ENCODE data around the gene PKP4.
"Not testable (repeated sequence)": the region's sequence is repeated elsewhere in the genome, so short reads cannot be mapped to it uniquely, and the experiment has no call there.

PKP4 gene

DNA sequence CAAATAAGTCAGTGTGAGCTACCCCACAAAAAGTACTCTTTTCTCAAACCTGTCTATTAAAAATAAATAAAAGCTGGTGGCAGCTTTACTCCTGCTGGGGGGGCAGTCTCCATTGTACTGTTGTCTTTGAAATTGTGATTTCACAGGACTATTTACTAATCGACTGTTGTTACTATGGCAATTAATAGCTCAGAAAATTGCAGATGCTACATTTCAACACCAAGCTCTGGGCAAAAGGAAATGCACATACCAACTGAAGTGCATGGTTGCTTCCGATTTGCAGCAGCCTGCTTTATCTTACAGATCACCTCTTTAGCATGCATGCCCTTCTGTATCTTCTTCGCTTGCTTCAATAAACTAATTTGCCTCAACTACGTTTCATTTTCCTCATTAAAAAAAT is 220.8 kb downstream of the PKP4 start:
- DNase-seq (ENCODE audit: low spot score) = no peak

DNA sequence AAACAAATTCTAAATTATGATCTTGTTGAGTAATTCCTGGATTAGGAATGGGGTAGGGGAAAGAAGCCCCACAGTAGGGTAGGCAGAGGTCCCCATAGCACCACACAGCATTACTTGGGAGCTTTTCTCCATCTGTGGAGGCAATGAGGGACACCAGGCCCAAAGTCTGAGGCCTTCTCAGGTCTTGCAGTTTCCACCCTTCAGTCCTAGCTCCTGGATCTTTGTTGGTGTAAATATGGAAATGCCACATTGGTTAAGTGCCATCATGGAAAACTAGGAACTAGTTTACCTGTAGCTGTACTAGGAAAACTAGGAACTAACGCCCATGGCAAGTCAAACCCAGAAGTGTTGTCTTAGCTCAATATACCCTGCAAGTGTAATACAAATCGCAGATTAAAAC is 225.1 kb downstream of the PKP4 start:
- no peak for DNase-seq (ENCODE audit: low spot score)

DNA sequence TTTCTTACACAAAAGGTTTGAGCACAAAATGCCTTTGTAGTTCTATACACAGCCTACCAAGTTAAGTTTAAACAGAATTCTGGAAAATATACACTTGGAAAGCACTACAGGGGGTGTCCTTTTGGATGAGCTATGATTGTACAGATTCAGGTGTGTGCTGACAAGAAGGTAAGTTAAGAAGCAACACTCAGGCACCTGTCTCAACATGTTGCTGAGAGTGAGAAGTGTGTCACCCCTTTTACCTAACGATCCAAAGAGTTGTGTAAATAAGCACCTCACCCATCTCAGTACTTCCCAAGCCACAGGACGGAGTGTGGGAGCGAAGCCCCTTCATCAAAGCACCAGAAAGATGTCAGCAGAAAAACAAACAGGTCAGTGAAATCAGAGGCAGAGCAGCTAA is 228.9 kb downstream of the PKP4 start:
- no peak for DNase-seq (ENCODE audit: low spot score)

DNA sequence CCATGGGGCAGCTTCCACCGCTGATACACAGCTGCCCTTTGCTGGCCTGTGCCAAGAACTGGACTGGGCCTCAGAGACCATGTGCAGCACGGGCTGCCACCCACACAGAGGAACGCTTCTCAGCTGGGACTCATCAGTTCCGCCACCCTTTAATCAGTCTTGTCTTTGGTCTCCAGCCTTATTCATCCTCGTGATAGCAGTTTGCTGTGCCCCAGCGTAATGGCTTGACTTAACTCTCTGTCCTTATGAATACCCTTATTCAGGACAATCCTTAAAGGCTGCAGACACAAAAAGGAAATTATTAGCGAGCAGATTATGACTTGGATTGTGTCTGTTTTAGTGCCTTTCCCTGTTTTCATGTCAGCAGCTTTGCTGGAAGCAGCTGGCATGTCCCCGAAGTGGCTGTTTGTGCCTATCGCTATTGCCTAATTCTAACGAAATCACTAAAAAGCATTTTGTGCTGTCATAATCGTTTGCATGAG is 229.5 kb downstream of the PKP4 start:
- no peak for DNase-seq (ENCODE audit: low spot score)

DNA sequence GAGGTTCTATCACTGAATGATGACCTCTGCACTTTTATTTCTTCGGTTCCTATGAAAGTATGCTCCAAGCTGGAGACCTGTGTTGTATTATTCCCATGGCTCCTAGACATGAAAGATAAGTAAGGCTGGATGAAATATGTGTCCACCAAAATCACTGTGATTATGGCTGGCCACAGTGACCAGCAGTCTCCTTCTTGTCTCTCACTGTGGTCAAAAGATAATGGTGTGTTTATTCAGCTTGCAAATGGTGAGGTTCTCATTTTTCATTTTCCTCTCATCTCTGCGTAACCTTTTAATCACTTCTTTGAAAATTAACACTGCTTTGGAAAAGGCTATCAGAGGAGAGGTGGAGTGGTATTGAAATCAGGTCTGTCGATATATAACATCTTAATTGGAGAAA is 230.6 kb downstream of the PKP4 start:
- no peak for DNase-seq (ENCODE audit: low spot score)

DNA sequence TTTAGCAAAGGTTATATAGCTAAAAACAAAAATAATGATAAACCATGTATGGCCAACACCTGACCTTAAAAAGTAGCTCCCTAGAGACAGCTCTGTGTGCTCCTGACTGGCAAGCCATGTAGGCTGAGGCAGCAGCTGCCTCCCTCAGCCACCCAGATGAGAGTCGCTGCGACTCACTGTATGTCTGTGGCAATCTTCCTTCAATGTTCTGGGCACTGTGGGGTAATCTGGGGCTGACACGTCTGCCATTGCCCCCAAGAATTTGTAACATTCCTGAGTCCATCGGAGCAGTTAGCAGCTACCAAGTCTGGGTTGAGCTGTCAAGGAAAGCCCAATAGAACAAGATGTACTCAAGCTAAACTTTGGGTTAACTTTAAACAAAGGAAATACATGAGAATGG is 232.0 kb downstream of the PKP4 start:
- no peak for DNase-seq (ENCODE audit: low spot score)

DNA sequence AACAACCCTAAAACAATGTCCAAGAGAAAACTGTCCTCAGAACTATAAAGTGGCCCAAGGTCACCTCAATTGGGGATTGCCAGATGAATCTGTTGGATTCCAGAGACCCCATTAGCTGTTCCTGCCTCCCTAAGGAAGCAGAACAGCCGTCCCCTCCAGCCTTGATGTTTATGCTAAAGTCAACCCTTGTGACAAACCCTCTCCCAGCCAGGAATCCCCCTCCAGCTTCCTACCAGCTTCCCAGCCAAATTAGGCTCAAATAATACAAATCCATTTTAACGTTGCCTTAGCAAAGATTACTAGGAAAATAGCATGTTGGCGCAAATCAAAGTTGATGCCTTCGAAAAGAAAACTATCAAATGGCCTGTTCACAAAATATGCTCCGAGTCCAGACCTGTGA is 232.6 kb downstream of the PKP4 start:
- no peak for DNase-seq (ENCODE audit: low spot score)

DNA sequence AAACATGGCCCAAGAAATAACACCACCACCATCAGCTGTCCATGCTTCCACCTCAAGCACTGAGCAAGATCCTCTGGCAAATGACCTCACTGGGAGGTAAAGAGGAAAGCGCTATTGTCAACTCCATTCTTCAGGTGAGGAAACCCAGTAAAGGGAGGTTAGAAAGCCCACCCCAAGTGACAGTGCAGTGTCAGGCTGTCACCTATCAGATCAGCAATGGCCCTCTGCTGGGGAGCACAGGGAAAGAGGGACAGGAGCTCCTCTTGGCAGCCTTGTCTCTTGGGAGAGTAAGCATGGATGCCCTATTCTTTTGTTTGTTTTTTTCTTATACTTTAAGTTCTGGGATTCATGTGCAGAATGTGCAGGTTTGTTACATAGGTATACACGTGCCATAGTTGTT is 234.1 kb downstream of the PKP4 start:
- DNase-seq (ENCODE audit: low spot score) = no peak

DNA sequence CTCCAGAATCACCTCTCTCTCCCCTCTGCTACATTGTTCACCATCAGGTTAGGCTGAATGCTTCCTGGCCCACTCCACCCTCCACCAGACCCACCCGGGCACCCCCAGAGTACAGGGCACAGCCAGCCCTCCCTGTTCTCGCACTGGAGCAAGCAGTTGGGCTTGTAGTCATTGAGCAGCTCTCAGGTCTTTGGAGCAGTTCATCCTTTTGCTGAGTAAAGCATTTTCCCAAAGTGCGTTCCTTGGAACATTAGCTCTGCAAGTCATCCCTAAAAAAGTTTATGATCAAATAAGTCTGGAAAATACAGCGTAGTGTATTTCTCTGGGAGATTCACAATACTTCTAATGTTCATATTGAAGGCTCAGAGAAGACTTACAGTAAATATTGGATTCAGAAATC is 234.9 kb downstream of the PKP4 start:
- no peak for DNase-seq (ENCODE audit: low spot score)

DNA sequence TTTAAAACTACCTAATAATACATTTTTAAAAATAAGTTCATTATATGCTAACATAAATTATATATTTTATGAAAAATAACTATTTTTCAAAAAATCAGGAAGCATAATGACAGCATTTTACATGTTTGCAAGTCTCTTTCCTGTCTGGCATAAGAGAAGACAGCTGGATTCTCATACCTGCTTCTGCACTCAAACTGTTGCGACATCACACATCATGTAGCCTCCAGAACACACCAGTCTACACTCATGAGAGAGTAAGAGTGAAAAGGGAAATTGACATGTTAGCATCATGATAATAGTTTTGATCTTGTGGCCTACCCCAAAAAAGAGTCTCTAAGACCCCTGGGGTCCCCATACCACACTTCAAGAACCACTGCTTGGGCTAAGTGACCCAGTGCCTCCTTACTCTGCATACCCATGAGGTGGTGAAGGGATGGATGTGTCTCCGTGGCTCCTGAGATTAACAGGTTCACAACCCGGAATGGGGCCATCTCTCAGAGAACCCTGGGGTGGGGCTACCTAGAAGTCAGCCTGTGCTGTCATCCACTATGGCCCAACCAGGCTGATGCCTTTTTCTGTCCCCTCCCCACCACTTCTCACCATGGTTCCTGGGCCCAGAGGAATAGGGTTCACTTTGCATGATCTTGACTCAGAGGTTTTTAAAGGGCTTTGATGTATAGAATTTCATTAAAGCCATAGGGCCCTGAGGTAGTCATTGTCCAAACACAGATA is 235.8 kb downstream of the PKP4 start:
- DNase-seq (ENCODE audit: low spot score) = no peak

DNA sequence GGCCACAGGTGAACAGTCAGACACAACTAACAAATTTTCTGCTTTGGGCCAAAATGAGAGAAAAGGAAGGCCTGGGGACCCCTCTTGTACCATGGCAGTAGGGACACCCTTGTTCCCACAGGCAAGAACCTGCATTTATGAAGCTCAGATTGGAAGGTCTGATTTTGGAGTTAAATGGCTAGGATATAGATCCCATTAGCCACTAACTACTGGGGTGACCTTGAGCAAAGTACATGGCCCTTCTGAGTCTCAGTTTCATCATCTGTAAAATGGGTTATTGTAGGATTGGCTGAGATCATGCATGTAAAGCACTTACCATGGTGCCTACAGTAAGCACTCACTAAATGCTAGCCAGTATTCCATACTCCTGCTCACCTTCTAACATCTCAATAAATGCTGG is 236.7 kb downstream of the PKP4 start:
- no peak for DNase-seq (ENCODE audit: low spot score)

DNA sequence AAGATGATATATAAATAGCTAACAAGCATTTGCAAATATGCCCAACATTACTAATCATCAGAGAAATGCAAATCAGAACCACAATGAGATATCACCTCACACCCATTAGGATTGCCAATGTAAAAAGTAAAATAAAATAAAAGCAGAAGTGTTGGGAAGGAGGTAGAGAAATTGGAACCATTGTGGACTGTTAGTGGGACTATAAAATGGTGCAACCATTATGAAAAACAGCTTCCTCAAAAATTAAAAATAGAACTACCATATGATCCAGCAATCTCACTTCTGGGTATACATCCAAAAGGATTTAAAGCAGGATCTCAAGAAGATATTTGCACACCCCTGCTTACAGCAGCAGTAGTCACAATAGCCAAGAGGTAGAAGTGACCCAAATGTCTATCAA is 238.6 kb downstream of the PKP4 start:
- DNase-seq (ENCODE audit: low spot score) = no peak

DNA sequence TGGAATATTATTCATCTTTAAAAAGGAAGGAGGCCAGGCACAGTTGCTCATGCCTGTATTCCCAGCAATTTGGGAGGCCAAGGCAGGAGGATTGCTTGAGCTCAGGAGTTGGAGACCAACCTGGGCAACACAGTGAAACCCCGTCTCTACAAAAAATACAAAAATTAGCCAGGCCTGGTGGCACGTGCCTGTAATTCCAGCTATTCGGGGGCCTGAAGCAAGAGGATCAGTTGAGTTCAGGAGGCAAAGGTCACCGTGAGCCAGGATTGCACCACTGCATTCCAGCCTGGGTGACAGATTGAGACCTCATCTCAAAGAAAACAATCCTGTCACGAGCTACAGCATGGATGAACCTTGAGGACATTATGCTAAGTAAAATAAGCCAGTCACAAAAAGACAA is 239.0 kb downstream of the PKP4 start:
- DNase-seq (ENCODE audit: low spot score) = not testable (repeated sequence)

DNA sequence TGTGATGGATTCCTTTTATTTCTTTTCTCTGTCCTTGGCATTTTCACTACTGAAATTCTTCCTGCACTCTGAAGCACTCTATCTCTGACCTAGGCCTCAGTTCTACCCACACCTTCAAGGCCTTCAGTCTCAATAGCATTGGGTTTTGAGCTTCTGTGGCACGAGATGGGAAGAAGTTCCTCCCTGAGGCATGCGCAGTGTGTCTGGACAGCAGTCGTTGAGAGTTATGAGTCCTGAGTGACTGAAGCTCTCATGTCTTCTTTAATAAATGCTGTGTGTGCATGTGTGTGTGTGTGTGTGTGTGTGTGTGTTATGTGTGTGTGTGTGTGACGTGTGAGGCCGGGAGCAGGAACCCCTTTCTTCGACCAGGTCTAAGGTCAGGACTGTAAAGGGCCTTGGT is 242.6 kb downstream of the PKP4 start:
- DNase-seq (ENCODE audit: low spot score) = no peak

DNA sequence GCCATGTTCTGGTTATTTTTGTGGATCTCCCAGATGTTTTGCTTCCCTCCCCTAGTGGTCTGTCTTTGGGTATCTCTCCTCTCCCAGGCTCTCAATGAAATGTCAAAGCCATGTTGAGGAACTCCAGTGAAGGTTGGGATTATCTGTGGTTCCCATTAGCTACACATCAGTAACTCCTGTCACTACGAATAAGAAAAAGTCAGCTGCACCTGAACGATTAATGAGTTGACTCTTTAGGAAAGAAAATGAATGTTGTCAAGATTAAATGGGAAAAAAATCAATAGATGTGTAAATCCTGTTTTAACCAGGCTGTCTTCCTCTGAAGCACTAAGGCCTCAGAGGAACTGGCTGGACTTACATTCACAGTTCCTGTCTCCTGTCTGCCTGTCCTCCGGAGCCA is 244.3 kb downstream of the PKP4 start:
- DNase-seq (ENCODE audit: low spot score) = no peak

DNA sequence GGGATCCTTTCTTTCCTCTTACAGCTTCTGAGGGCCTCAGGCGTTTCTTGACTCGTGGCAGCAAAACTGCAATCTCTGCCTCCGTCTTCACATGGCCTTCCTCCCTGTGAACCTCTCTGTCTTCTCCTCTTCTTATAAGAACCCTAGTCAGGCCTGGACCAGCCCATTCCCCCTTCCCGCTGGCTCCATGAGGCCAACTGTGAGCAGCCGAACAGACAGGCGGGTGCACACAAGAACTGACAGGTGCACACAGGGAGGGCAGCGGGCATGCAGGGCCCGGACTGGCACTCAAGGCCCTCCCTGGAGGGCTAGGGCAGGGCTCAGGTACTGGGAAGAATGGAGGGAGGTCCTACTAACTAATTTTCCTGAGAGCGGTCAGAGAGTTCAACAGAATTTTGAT is 246.0 kb downstream of the PKP4 start:
- DNase-seq (ENCODE audit: low spot score) = no peak

DNA sequence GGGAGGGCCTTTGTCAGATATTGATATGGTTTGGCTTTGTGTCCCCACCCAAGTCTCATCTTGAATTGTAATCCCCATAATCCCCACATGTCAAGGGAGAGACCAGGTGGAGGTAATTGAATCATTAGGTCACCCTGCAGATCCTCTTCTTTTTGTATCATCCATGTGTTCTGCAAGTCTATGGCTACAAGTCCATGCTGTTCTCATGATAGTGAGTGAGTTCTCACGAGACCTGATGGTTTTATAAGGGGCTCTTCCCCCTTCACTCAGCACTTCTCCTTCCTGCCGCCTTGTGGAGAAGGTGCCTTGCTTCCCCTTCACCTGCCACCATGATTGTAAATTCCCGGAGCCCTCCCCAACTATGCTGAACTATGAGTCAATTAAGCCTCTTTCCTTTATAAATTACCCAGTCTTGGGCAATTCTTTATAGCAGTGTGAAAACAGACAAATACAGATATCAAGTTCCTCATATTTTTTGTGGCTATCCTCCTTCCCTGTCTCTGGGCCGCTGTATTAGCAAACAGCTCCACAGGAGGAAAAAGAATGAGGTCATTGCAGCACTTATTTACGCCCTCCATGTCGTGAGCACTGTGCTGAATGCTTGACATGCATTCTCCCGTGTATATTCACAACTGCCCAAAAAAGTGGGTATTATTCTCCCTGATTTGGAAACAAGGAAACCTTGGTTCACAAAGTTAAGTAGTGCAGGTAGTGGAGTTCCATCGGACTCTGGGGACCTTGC is 248.1 kb downstream of the PKP4 start:
- DNase-seq (ENCODE audit: low spot score) = not testable (repeated sequence)

DNA sequence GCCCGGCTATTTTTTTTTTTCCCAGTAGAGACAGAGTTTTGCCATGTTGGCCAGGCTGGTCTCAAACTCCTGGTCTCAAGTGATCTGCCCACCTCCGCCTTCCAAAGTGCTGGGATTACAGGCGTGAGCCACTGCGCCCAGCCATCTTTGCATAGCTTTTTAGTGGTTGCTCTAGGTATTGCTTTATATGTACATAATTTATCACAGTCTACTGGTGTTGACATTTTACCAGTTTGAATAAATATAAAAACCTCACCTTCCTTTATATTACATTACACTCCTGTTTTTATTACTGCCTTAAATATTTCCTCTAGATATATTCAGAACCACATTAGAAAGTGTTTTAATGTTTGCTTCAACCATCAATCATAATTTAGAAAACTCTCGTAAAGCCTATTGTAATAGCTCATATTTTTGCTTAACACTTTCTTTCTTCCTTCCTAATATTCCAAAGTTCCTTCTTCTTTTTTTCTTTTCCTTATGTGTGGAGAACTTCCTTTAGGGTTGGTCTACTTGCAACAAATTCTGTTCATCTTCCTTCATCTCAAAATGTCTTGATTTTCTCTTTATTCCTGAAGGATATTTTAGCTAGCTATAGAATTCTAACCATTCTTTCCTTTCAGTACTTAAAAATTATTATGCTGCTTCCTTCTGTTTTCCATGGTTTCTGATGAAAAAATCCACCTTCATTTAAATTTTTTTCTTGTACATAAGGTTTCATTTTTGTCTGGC is 256.2 kb downstream of the PKP4 start:
- DNase-seq (ENCODE audit: low spot score) = no peak

DNA sequence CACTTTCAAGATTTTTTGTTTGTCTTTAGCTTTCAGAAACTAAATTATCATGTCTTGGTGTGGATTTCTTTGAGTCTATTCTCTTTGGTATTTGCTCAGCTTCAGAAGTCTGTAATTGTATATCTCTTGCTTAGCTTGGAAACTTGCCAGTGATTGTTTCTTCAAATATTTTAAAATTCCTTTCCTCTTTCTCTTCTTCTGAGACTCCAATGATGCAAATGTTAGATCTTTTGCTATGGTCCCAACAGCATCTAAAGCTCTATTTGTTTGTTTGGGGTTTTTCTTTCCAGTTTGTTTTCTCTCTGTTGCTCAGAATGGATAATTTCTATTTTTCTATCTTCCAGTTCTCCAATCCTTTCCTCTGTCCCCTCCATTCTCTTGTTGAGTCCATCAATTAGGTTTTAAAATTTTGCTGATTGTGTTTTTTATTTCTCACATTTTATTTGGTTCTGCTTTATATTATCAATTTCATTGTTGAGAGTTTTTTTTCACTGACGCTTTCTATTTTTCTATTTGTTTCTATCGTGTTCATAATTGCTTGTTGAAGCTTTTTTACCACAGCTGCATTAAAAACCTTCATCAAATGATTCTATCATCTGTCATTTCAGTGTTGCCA is 256.9 kb downstream of the PKP4 start:
- DNase-seq (ENCODE audit: low spot score) = no peak

DNA sequence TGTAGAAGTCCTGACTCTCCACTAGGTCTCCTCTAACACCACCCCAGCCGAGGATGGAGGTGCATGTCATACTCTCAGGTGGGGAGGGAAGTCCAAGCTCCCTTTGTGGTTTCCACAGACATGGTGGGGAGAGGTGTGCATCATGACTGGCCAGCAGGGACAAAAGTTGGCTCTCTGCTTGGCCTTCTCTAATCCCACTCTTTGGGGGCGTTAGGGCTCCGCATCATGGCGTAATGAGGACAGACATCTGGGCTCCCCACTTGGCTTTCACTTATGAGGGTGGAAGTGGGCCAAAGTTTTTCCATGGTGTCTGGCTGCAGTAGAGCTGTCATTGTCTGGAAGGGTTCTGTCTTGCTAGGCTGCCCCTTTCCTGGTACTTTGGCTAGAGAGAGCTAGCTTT is 257.7 kb downstream of the PKP4 start:
- DNase-seq (ENCODE audit: low spot score) = no peak

DNA sequence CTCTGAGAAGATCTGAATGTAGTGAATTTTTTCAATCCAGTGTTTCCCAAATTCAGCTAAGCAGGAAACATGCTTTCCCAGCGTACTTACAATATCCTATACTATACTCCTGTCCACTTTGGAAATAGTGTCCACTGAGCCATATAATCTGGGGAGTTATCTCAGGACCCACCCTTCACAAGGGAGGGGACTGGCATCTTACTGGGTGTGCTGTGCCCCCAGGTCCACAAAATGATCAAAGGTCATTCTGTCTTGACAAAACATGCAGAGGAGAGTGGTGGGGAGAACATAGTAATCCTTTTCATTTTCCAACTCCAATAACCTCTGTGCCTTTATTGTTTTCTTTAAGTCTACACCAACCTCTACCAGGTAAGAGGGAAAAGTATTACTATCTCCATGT is 258.6 kb downstream of the PKP4 start:
- DNase-seq (ENCODE audit: low spot score) = no peak

DNA sequence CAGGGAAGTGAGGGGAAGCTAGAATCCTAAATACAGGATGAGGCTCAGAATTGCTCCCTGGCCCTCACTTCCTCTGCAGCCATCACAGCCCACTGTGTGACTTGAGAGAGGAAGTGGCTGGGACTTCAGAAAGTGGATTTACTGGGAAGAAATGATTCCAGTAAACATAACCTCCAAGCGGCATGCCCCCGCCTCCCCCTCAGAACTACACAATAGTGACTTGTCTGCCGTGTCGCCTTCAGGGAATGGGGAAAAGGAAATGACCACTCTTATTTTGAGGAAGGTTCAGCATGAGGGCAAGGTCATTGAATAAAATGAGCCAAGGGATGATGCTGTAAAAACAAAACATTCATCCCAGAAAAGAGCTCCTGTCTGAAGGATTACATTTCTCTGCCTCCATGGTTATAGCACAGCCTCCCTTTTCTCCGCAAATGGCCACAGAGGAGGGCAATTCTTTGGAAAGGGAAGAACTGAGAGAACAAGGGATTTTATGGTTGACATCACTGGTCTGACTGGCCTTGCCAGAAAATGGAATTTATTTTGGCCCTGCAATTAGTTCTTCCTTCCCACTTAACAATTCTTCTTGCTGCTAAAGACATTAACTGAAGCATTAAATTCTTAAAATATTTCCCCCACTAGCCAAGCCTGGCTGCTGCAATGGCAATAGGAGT is 259.5 kb downstream of the PKP4 start:
- no peak for DNase-seq (ENCODE audit: low spot score)

Measured in activated CD4-positive, alpha-beta T cell treated with anti-CD3 and anti-CD28 coated beads, Interleukin-2, Interleukin-4, amounts not matched to agents 100 ng/mL and 50 ng/mL, durations not matched to agents 16 hours and 8 hours (primary cell).